Occipital lobe (tissue), 3 donors: ENCODE results near the gene CARF. TPM values are rescaled to one million over a fixed set of nuclear protein-coding genes. Genes with fewer than 3 reads are reported as not detected.

Experiments used
- DNase-seq: peaks from one replicate; lab custom pipeline; 2025; lab: John Stamatoyannopoulos, UW
- small RNA-seq: library from RNA; depleted of rRNA; stranded (forward); fragments of <200 nt; gene quantifications from one replicate; pipeline ENCODE3, GENCODE V24; 2014
- total RNA-seq: library from RNA; depleted of rRNA; stranded (reverse); fragments of >200 nt; gene quantifications from one replicate; pipeline ENCODE4 v1.2.3, GENCODE V29; 2014

CARF gene
- total RNA-seq, 1 donor from 2014 or later: 24.8 TPM

DNA sequence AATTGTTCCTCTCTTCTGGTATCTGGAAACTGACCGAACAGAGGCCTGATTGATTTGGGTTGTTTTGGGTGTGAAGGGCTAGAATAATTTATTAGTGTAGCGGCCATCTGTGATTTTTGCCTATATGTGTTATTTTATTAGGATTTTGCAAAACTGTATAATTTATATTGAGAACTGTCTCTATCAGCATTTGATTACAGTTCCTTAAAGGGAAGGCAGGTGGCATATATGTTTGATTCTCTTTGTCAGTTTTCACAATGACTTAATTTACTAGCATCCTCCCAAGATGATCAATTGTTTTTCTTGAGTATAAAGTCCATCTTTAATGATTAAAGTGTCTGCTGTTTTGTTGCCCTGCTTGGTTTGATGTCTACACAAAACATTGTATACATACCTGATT lies 107.1 kb downstream of the CARF start:
- DNase-seq: no peak

DNA sequence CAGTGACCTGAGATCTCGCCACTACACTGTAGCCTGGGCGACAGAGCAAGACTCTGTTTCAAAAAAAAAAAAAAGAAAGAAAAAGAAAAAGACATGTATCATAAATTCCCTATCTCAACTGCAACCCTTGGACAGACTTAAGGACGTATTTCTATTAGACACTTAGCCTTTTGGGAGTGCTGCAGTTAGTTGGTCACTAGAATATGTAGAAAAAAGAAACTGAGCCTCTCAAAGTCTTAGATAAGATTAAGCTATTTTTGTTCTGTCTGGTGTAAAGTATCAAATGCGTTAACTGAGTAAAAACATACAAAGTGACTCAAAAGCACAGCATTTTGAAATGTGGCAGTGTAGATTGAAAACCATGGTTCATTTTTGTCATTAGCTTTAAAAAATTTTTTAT lies 109.9 kb downstream of the CARF start:
- no peak for DNase-seq

DNA sequence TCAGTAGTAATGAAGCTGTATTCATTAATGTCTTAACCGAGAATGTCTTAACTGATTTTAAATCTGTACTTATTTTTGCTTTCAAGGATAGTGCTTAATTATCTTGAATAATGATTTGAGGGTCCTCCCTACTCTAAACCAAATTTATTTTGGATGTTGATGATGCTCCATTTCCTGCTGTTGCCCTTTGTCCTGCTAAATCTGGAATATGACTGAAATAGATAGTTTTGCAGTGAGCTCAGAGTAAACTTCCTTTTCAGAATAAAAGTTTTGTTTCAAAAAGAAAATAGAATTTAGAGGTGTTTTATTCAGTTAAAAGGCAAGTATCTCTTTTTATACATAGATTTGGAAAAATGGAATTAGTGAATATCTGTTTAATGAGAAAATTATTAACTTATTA lies 110.7 kb downstream of the CARF start:
- no peak for DNase-seq

DNA sequence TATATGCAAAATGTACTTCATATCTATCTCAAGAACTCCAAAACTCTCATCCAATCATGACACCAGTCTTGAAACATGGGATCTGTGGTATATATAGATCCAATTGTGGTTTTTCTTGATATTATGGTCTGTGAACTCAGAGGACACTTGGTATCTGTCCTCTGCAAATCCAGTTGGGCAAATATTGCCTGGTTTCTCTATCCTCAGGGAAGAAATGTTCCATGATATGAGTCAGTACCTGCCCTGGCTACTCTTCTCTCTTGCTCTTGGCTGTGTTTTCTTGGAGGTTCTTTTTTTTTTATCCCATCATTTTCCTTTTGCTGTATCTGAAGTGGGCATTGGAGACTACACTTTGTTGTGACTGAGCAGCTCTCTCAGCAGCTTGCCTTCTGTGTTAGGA lies 113.5 kb downstream of the CARF start:
- no peak for DNase-seq

DNA sequence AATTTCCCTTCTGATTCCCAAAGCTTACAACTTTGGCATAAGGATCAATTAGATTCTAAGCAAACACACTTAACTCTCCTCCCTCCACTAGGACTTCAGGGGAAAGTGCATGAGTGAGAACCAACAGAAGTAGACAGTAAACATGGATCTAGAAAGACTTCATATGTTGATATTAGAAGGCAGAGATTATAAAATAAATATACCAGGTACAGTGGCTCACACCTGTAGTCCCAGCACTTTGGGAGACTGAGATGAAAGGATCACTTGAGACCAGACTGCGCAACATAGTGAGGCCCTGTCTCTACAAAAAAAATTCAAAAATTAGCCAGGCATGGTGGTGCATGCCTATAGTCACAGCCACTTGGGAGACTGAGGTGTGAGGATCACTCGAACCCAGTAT lies 118.5 kb downstream of the CARF start:
- DNase-seq: no peak

DNA sequence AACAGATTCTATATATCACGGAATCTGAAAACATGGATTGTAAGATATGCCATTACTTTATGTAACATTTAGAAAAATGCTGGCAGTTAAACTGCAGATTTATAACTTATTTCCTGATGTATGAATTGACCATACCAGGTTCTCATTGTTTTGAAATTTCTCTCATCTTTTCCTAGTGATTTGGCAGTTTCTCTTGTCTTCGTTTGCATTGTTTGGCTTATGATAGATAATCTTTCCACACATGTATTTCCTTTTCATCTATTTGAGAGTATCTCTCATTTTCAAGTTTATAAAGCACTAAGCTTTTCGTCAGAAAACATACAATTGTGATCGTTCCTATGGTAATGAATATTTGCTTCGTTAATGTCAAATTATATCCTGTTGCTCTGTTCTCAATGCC lies 118.9 kb downstream of the CARF start:
- DNase-seq: no peak

DNA sequence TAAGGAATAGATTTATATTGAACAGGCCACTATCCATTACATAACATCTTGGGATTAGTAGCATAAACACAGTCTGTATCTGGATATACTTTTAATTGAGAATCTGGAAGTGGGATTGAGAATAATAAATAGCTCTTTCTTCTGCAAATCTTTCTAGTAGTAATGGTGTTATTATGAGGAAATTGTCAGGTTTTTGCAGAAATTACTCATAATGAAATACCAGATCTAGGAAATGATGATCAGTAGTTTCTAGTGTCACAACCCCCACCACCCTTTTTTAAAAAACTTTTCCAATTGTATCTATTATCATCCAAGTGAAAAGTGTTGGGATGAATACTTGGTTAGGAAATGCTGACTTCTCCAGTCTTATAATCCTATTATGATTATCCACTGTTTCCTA lies 121.3 kb downstream of the CARF start:
- DNase-seq: no peak

DNA sequence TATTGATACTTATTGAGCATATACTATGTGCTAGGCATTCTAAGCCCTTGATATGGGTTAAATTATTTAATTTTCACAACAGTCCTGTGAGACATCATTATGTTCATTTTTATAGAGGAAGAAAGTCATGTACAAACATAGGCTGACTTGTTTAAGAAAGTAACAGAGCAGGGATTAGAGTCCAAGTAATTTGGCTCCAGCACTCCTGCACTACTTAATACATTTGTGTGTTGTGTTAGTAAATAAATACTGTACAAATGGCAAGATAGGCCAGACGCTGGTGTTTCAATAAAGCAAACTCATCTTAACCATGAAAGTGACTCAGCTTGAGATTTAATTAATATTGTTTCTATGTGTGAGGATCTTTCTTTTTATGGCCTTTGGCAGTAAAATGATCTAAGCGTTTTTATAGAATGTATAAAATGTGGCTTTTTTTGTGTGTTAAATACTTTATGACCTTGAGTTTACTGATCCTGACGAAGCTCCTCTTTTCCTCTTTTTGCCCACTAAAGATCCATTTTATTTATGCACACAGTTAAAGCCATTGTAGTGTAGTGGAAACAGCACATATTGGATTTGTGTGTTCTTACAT lies 123.9 kb downstream of the CARF start:
- no peak for DNase-seq

Small RNA genes lying within 50 kb of the gene (small RNA-seq; reads per million reads assigned to genes)
- not detected for gene AC010900.2

Other genes with a start within 250 kb of the CARF start
- 126 TPM for gene ICA1L, start 40.5 kb upstream of the CARF start, total RNA-seq
- gene WDR12, start 602 bp upstream of the CARF start, total RNA-seq: 23.7 TPM
- gene NBEAL1, start 102.6 kb downstream of the CARF start, total RNA-seq: 62.7 TPM